ENCODE results near the gene EDAR.

GRCh38 chr2:109001201-109001600 is 12.2 kb upstream of the EDAR start:
- TF ChIP-seq CTCF (conservative IDR thresholded peaks at IDR 0.05 in 1 of 2, IDR thresholded peaks at IDR 0.05 in 1 of 2; ENCODE audit: low read depth in 1 of 2, low read length in 2 of 2), result no peak
- no peak for TF ChIP-seq EZH2 (IDR thresholded peaks at IDR 0.05; ENCODE audit: low read length, missing control alignments)

All from fibroblast of lung (primary cell).